Mesendoderm (in vitro differentiated cells): ENCODE data around the gene SLC16A14.

Experiments
- DNase-seq: peaks from one replicate; pipeline ENCODE4 v3.0.0; 2013
- H2AK5ac ChIP-seq: 2 replicates; pipeline ENCODE4 v1.6.1; 2013; ENCODE audit warnings: low read length, inconsistent platforms
- H2BK120ac ChIP-seq: 2 replicates; pipeline ENCODE4 v1.6.1; 2013; ENCODE audit warnings: low read depth, mild to moderate bottlenecking, low read length, moderate library complexity, mixed read lengths
- H2BK15ac ChIP-seq: replicated peaks from 2 replicates; pipeline ENCODE4 v1.6.1; 2013; ENCODE audit warnings: low read depth, mild to moderate bottlenecking, moderate library complexity
- H2BK5ac ChIP-seq: 2 replicates; pipeline ENCODE4 v1.6.1; 2013; ENCODE audit warnings: low read length, inconsistent platforms
- H3K18ac ChIP-seq: 2 replicates; pipeline ENCODE4 v1.6.1; 2013; ENCODE audit warnings: mild to moderate bottlenecking, low read length, mixed read lengths
- H3K23ac ChIP-seq: one replicate; pipeline ENCODE4 v1.6.1; 2013; ENCODE audit warnings: low read length
- H3K27ac ChIP-seq: 2 replicates; pipeline ENCODE4 v1.5.1; 2013; ENCODE audit warnings: low read depth, mild to moderate bottlenecking, inconsistent platforms, low read length, moderate library complexity
- H3K27me3 ChIP-seq: 2 replicates; pipeline ENCODE4 v1.6.1; 2013; ENCODE audit warnings: low read length, control low read depth, mild to moderate bottlenecking, inconsistent platforms; ENCODE audit not compliant: insufficient read depth, poor library complexity
- H3K36me3 ChIP-seq: 2 replicates; pipeline ENCODE4 v1.6.1; 2013; ENCODE audit warnings: low read length, inconsistent platforms; ENCODE audit not compliant: control insufficient read depth, insufficient read depth
- H3K4ac ChIP-seq: one replicate; pipeline ENCODE4 v1.6.1; 2013; ENCODE audit warnings: low read depth, mild to moderate bottlenecking, low read length, moderate library complexity
- H3K4me1 ChIP-seq: 2 replicates; pipeline ENCODE4 v1.6.1; 2013; ENCODE audit warnings: low read depth, low read length, inconsistent platforms; ENCODE audit not compliant: control insufficient read depth
- H3K4me2 ChIP-seq: 2 replicates; pipeline ENCODE4 v1.6.1; 2013; ENCODE audit warnings: low read length
- H3K4me3 ChIP-seq: 2 replicates; pipeline ENCODE4 v1.5.1; 2013; ENCODE audit warnings: mild to moderate bottlenecking, low read length
- H3K56ac ChIP-seq: one replicate; pipeline ENCODE4 v1.6.1; 2013; ENCODE audit warnings: low read length
- H3K79me1 ChIP-seq: 2 replicates; pipeline ENCODE4 v1.6.1; 2013; ENCODE audit warnings: low read length, inconsistent platforms
- H3K79me2 ChIP-seq: 2 replicates; pipeline ENCODE4 v1.6.1; 2013; ENCODE audit warnings: mild to moderate bottlenecking, low read length; ENCODE audit not compliant: control insufficient read depth, insufficient read depth
- H3K9ac ChIP-seq: 2 replicates; pipeline ENCODE4 v1.6.1; 2013; ENCODE audit warnings: low read length, inconsistent platforms
- H4K5ac ChIP-seq: one replicate; pipeline ENCODE4 v1.6.1; 2013; ENCODE audit warnings: low read length
- H4K8ac ChIP-seq: one replicate; pipeline ENCODE4 v1.6.1; 2013; ENCODE audit warnings: low read depth, mild to moderate bottlenecking, control low read depth, low read length, moderate library complexity
- WGBS: extraction: QIAGEN DNeasy Blood & Tissue Kit; methylation state at CpG from one replicate; pipeline ENCODE4 v1.1.7; 2013; ENCODE audit warnings: low lambda C conversion rate, missing lambda C conversion rate; ENCODE audit not compliant: insufficient coverage; ENCODE audit errors: extremely low coverage; 5-methylcytosine and 5-hydroxymethylcytosine counted together

Gene SLC16A14

GRCh38 chr2:230023313-230023712 is 45.4 kb downstream of the SLC16A14 start:
- Histone ChIP-seq H4K8ac (no peak overlapping the region), H2BK15ac (no peak overlapping the region), H3K4me3 (no peak overlapping the region), H3K79me1 (no peaks in the 10 kb centered on the region), H2AK5ac (no peak overlapping the region), H3K27ac (no peak overlapping the region), H3K56ac (peak overlapping the region; percentile 60), H3K18ac (no peak overlapping the region), H3K4me1 (peaks cover 2% of the 10 kb centered on the region), H3K4me2 (no peak overlapping the region), H3K4ac (no peak overlapping the region), H3K23ac (no peak overlapping the region), H3K79me2 (no peaks in the 10 kb centered on the region), H2BK120ac (no peak overlapping the region), H3K9ac (no peak overlapping the region), H3K36me3 (no peaks in the 10 kb centered on the region), H4K5ac (no peak overlapping the region), H2BK5ac (no peak overlapping the region), H3K27me3 (no peaks in the 10 kb centered on the region)
- peak; percentile 47 for DNase-seq
- no CpG with 5 or more reads among the region's 4 CpGs for WGBS

GRCh38 chr2:230019742-230020141 is 49.0 kb downstream of the SLC16A14 start:
- H4K8ac ChIP-seq, result no peak overlapping the region
- H3K23ac ChIP-seq, result no peak overlapping the region
- WGBS, result no CpG with 5 or more reads among the region's 3 CpGs
- no peak overlapping the region for H3K9ac ChIP-seq
- H2BK120ac ChIP-seq, result no peak overlapping the region
- H2BK15ac ChIP-seq, result no peak overlapping the region
- no peak overlapping the region for H3K4ac ChIP-seq
- H3K79me1 ChIP-seq, result no peaks in the 10 kb centered on the region
- no peaks in the 10 kb centered on the region for H3K79me2 ChIP-seq
- no peak overlapping the region for H3K27ac ChIP-seq
- no peak overlapping the region for H2BK5ac ChIP-seq
- H3K4me2 ChIP-seq, result no peak overlapping the region
- no peak overlapping the region for H2AK5ac ChIP-seq
- no peak overlapping the region for H4K5ac ChIP-seq
- no peaks in the 10 kb centered on the region for H3K27me3 ChIP-seq
- no peak overlapping the region for H3K56ac ChIP-seq
- no peak overlapping the region for H3K4me3 ChIP-seq
- H3K4me1 ChIP-seq, result peaks cover 2% of the 10 kb centered on the region
- no peaks in the 10 kb centered on the region for H3K36me3 ChIP-seq
- DNase-seq, result no peak
- no peak overlapping the region for H3K18ac ChIP-seq

- Histone ChIP-seq H3K4ac (no peak overlapping the region), H3K23ac (no peak overlapping the region), H2BK15ac (no peak overlapping the region), H4K5ac (no peak overlapping the region), H3K79me1 (no peaks in the 10 kb centered on the region), H2AK5ac (no peak overlapping the region), H3K79me2 (no peaks in the 10 kb centered on the region), H2BK5ac (no peak overlapping the region), H3K27ac (no peak overlapping the region), H3K9ac (no peak overlapping the region), H3K36me3 (no peaks in the 10 kb centered on the region), H3K27me3 (no peaks in the 10 kb centered on the region), H3K18ac (no peak overlapping the region), H3K4me3 (no peak overlapping the region), H3K56ac (no peak overlapping the region), H3K4me2 (no peak overlapping the region), H3K4me1 (no peaks in the 10 kb centered on the region), H2BK120ac (no peak overlapping the region), H4K8ac (no peak overlapping the region)
- no CpG with 5 or more reads among the region's 4 CpGs for WGBS
- no peak for DNase-seq
These were observed 50.6 kb downstream of the SLC16A14 start for GRCh38 chr2:230018153-230018552.

- no peaks in the 10 kb centered on the region for H3K79me1 ChIP-seq
These were observed 51.9 kb downstream of the SLC16A14 start for GRCh38 chr2:230016844-230017243.

GRCh38 chr2:230012267-230012884 is 56.3 kb downstream of the SLC16A14 start:
- H3K27ac ChIP-seq, result no peak overlapping the region
- H3K56ac ChIP-seq, result no peak overlapping the region
- no peak overlapping the region for H3K23ac ChIP-seq
- H3K18ac ChIP-seq, result no peak overlapping the region
- H3K79me2 ChIP-seq, result no peaks in the 10 kb centered on the region
- no peaks in the 10 kb centered on the region for H3K27me3 ChIP-seq
- H2BK5ac ChIP-seq, result no peak overlapping the region
- no peak overlapping the region for H4K5ac ChIP-seq
- H3K4me2 ChIP-seq, result no peak overlapping the region
- H3K79me1 ChIP-seq, result no peaks in the 10 kb centered on the region
- no peak for DNase-seq
- no peaks in the 10 kb centered on the region for H3K36me3 ChIP-seq
- no peaks in the 10 kb centered on the region for H3K4me1 ChIP-seq
- no peak overlapping the region for H2BK15ac ChIP-seq
- H2AK5ac ChIP-seq, result no peak overlapping the region
- H3K4me3 ChIP-seq, result no peak overlapping the region
- no CpG with 5 or more reads among the region's 10 CpGs for WGBS
- H3K9ac ChIP-seq, result no peak overlapping the region
- H3K4ac ChIP-seq, result no peak overlapping the region
- no peak overlapping the region for H4K8ac ChIP-seq
- no peak overlapping the region for H2BK120ac ChIP-seq

More at GRCh38 chr2:230016844-230017243, 51.9 kb downstream of the SLC16A14 start:
- no peak overlapping the region for H2BK15ac ChIP-seq
- no peak overlapping the region for H3K9ac ChIP-seq
- H2BK5ac ChIP-seq, result no peak overlapping the region
- H3K4me3 ChIP-seq, result no peak overlapping the region
- no peak overlapping the region for H2BK120ac ChIP-seq
- no peak overlapping the region for H3K4ac ChIP-seq
- no peaks in the 10 kb centered on the region for H3K36me3 ChIP-seq
- H4K5ac ChIP-seq, result no peak overlapping the region
- H3K27me3 ChIP-seq, result no peaks in the 10 kb centered on the region
- no peak overlapping the region for H2AK5ac ChIP-seq
- no peak overlapping the region for H4K8ac ChIP-seq
- no peaks in the 10 kb centered on the region for H3K4me1 ChIP-seq
- no peak overlapping the region for H3K4me2 ChIP-seq
- no peak overlapping the region for H3K23ac ChIP-seq
- DNase-seq, result no peak
- H3K56ac ChIP-seq, result no peak overlapping the region
- H3K79me2 ChIP-seq, result no peaks in the 10 kb centered on the region
- H3K18ac ChIP-seq, result no peak overlapping the region
- no peak overlapping the region for H3K27ac ChIP-seq

GRCh38 chr2:230011617-230012016 is 57.1 kb downstream of the SLC16A14 start:
- Histone ChIP-seq H3K27me3 (no peaks in the 10 kb centered on the region), H2AK5ac (no peak overlapping the region), H4K8ac (no peak overlapping the region), H3K23ac (no peak overlapping the region), H3K4ac (no peak overlapping the region), H3K4me2 (no peak overlapping the region), H3K4me1 (no peaks in the 10 kb centered on the region), H2BK15ac (no peak overlapping the region), H3K36me3 (no peaks in the 10 kb centered on the region), H3K18ac (no peak overlapping the region), H2BK5ac (no peak overlapping the region), H3K27ac (no peak overlapping the region), H4K5ac (no peak overlapping the region), H2BK120ac (no peak overlapping the region), H3K4me3 (no peak overlapping the region), H3K79me1 (no peaks in the 10 kb centered on the region), H3K79me2 (no peaks in the 10 kb centered on the region), H3K56ac (no peak overlapping the region), H3K9ac (no peak overlapping the region)
- DNase-seq, result no peak
- WGBS, result no CpG with 5 or more reads among the region's 1 CpG
